T-helper 2 cell treated with Interferon-gamma antibody and Interleukin-4, amounts not matched to agents 100 ng/mL and 5 ng/mL, for 36 hours (primary cell): ENCODE results near the gene PARD3B. TPM values are rescaled to one million over a fixed set of nuclear protein-coding genes. Genes with fewer than 3 reads are reported as not detected.
"Not testable (repeated sequence)": the region's sequence is repeated elsewhere in the genome, so short reads cannot be mapped to it uniquely, and the experiment has no call there.

ENCODE experiments used
- intact Hi-C: fragments of 100-400 bp; cut with micrococcal nuclease; formaldehyde crosslinking; loops from one replicate; pipeline ENCODE4 v1.15.1; 2023
- total RNA-seq: library from RNA; stranded (reverse); gene quantifications from 2 replicates; pipeline ENCODE4 v1.2.3, GENCODE V29; 2022

Gene PARD3B
- total RNA-seq, 1 donor from 2014 or later: 1.7 TPM

DNA sequence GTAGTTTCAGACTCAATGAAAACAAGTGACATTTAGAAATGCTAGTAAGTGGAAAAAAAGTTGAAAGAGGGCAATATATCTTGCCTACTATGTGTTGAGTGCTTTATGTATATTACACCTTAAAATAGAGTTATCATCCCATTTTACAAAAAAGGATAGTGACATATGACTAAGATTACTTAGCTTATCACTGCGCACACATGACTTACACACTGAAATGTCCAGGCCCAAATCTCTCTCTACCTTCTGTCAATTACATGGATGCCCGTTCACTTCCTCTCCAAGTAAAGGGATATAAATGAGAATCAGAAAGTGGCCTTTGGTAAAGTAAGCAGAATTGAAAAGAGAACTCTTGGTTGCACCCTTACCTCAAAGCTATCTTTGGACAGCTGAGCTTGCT lies 3.6 kb upstream of the PARD3B start:
- intact Hi-C loops: no loop called here

DNA sequence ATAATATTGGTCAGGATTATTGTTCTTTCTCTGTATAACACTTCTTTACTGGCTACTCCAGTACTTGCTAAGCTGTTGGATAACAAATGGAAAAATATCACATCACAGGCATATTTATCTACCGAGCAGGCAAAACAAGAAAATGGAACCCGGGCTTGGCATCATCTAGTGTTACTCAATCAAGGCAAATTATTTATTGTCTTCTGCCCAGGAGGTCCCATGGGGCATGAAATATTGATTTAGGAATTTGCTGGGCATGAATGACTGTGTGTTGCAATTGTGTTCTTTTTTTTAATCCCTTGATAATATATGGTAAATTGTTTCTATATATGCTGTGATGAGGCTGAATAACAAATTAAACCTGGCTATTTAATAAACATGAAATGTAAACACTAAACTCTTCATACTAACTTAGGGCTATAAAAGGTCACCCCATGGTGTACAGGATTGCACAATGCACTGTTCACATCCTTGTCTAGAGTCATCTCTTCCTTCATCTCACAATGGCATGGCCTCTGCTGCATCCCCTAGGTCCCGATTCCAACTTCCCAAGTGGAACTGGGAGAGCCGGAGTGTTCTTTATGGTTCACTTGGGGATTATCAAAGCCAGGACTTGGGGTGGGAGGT lies 2.2 kb upstream of the PARD3B start:
- intact Hi-C loops: no loop called here

GRCh38 chr2:204545861-204546735 lies 823 bp downstream of the PARD3B start:
- intact Hi-C loops: no loop called here

DNA sequence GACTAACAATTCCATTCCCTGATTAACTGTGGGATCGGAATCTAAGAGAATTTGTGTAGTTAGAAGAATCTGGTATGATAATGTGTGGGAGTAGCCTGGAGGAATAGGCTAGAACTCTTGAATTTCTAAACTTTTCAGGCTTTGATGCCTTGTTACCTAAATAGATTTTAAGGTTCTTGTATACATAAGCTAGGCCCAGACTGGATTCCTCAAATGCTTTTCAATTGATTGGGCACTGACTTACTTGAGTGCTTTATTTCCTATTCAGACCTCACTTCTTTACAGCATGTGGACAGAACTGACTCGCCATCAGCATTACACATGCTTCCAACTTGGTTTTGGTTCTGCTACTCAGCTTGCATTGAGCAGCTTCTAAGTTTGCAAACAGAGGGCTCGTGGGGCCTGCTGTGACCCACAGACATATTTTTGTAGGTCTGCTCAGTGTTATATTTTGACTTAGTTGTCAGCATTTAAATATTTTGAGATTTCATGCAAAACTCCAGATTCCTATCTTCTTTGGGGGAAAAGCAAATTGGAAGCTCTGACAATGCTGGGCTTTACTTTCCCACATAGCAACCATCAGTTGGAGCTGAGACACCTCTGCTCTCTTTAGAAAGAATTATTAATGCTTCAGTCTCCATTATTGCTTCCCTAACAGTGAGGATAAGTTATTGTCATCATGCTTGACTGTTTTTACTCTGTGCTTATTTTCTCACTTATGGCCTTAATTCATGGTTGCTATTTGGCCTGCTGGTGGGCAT lies 5.7 kb downstream of the PARD3B start:
- intact Hi-C loops: no loop called here

- intact Hi-C loops: no loop called here
Observed at GRCh38 chr2:204551512-204551863, 6.2 kb downstream of the PARD3B start.

DNA sequence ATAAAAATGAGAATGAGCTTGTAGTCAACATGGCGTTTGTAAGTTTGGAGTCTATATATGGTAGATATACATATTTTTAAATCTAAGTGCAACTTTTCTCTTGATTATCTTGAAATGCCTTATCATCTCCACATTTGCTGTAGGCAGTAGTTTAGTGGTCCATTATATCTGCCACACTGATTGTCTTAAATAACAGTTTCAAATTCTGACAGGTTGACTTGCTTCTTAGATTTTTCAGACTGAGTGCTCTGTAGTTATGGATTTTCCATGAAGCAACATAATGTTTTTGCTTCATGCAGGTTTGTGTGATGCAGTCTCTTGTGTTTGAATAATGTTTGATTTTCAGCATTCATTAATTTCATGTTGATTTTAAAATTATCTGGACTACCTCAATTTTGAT lies 12.3 kb downstream of the PARD3B start:
- intact Hi-C loops: no loop called here

DNA sequence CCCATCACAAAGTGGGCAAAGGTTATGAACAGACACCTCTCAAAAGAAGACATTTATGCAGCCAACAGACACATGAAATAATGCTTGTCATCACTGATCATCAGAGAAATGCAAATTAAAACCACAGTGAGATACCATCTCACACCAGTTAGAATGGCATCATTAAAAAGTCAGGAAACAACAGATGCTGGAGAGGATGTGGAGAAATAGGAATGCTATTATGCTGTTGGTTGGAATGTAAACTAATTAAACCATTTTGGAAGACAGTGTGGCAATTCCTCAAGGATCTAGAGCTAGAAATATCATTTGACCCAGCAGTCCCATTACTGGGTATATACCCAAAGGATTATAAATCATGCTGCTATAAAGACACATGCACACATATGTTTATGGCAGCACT lies 14.1 kb downstream of the PARD3B start:
- intact Hi-C loops: not testable (repeated sequence)

DNA sequence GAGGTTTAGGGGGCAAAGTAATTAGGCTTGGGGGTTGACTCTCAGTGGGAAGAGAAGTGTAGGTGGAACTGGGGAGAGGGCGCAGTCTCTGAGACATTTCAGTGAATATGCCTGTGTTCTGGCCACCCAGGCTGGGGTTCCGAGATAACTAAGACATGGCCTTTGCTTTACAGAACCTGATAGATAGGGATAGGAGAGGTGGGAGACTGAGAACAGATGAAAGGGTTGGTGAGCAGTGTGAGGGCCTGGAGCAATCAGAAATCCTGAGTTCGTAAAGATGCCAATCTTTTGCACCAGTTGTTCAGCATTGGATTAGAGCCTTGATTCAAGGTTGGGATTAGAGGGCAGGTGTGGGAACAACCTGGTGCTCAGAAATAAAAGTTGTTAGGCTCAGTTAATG lies 15.6 kb downstream of the PARD3B start:
- intact Hi-C loops: no loop called here

DNA sequence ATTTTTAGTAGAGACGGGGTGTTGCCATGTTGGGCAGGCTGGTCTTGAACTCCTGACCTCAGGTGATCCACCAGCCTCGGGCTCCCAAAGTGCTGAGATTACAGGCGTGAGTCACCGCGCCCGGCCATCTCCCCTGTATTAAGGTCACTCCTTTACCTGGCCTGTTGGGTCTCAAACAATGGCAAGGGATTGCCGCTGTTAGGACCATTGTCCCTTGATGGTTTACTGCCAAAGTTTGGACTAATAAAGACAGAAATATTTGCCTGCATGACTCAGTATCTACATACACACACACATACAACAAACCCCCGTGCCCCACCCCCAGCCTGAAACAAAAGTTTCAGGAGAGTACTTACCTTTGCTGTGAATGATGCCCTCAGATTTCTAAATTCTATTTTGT lies 16.5 kb downstream of the PARD3B start:
- intact Hi-C loops: no loop called here

GRCh38 chr2:204566439-204566838 lies 21.2 kb downstream of the PARD3B start:
- intact Hi-C loops: no loop called here

GRCh38 chr2:204570421-204570820 lies 25.1 kb downstream of the PARD3B start:
- intact Hi-C loops: no loop called here

DNA sequence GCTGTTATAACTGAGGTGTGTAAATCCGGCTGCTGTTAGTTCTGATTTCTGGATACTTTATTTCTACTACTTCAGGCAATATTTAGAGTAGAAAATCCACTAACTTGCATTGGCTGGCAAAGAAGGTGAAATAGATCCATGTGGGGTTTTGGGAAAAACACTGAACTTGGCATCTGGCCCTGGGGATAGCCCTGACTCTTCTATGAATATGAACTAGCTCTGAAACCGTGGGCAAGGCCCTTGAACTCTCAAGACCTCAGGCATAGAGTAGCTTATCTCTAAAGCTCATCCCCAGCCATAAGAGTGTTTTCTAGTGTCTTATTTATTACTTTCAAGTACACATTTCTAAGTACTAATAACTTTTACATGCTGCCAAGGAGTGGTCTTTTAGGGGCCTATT lies 25.8 kb downstream of the PARD3B start:
- intact Hi-C loops: no loop called here

- intact Hi-C loops: no loop called here
Observed at GRCh38 chr2:204571911-204572310, 26.6 kb downstream of the PARD3B start.

GRCh38 chr2:204573221-204573620 lies 27.9 kb downstream of the PARD3B start:
- intact Hi-C loops: no loop called here

- intact Hi-C loops: no loop called here
Observed at GRCh38 chr2:204574486-204574885, 29.2 kb downstream of the PARD3B start.

DNA sequence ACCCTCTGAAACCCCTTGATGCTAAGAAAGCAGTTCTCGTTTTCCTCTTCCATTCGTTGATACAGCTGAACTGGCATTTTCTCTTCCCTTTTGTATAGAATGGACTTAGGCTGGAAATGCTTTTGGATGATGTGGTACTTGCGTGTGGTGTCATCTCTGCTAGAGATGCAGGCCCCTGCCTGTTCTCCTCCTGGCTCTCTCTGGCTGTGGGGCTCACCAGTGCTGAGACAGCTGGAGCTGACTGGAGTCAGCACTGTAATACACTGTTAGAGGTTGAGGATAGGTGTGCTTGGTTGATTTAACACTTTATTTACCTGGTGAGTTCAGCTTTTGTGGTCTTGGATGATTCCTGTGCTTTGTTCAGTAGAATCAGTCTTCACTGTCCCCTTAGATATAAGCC lies 30.2 kb downstream of the PARD3B start:
- intact Hi-C loops: no loop called here

- intact Hi-C loops: no loop called here
Observed at GRCh38 chr2:204576362-204576979, 31.2 kb downstream of the PARD3B start.

- intact Hi-C loops: no loop called here
Observed at GRCh38 chr2:204578928-204579598, 33.8 kb downstream of the PARD3B start.

GRCh38 chr2:204581946-204582345 lies 36.7 kb downstream of the PARD3B start:
- intact Hi-C loops: no loop called here

DNA sequence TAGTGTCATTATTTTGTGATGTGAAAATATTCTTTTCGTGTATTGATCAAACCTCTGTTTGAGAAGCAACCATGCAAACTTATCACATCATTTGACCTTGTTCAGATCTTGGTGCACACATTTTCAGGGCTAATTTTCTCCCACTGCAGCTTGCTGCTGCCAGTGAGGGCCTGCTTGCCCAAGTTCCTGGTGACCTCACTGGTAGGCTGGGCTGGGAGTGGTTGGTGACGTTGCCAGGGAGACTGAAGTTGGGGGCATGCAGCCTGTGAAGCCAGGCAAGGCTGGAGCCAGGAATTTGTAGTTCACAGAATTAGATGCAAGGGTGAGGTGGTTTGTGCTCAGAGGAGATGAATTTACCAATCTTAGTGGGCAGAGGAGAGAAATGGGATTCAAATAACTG lies 38.5 kb downstream of the PARD3B start:
- intact Hi-C loops: no loop called here

DNA sequence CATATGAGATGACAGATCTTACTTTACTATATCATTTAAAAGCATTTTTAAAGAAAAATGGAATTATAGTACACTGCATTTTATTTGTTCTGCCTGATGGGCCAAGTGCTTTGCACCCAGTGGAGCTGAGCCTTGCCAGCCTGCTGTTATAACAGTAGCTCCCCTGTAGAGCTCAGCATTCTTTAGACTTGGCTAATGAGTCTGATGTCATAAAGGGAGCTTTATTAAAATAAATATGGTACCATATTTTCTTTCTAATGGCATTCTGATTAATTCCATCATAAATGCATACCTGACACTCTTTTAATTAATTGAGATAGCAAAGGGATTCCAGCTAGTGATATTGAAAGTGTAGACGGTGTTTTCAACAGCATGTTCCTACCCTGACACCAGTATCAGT lies 40.7 kb downstream of the PARD3B start:
- intact Hi-C loops: no loop called here
